Liver (tissue), 9 donors: ENCODE results near the gene ACTRT2. TPM values are rescaled to one million over a fixed set of nuclear protein-coding genes. Genes with fewer than 3 reads are reported as not detected.

ENCODE experiments used
- DNase-seq: peaks from one replicate; pipeline ENCODE4 v3.0.0-alpha.2; 2017; ENCODE audit warnings: low spot score
- H3K27ac ChIP-seq, 2 donors: one replicate each; pipeline ENCODE4 v1.7.0; 2013; ENCODE audit warnings: inconsistent platforms in 2 of 2, low read length in 2 of 2, control low read depth in 1 of 2, low read depth in 1 of 2, mild to moderate bottlenecking in 1 of 2
- H3K27me3 ChIP-seq, 4 donors: one replicate each; pipeline versions ENCODE4 v1.6.1 to v1.7.0; 2013; ENCODE audit warnings: low read length in 3 of 4, inconsistent platforms in 1 of 4, mild to moderate bottlenecking in 1 of 4, moderate library complexity in 1 of 4; ENCODE audit not compliant: control insufficient read depth in 4 of 4, insufficient read depth in 4 of 4
- H3K36me3 ChIP-seq, 4 donors: one replicate each; pipeline versions ENCODE4 v1.6.1 to v1.7.0; 2013; ENCODE audit warnings: low read length in 3 of 4, mild to moderate bottlenecking in 3 of 4, low read depth in 1 of 4, moderate library complexity in 1 of 4; ENCODE audit not compliant: control insufficient read depth in 4 of 4, insufficient read depth in 3 of 4
- H3K4me1 ChIP-seq, 4 donors: one replicate each; pipeline versions ENCODE4 v1.6.1 to v1.7.0; 2013; ENCODE audit warnings: low read length in 3 of 4, mild to moderate bottlenecking in 3 of 4, moderate library complexity in 1 of 4; ENCODE audit not compliant: control insufficient read depth in 4 of 4, insufficient read depth in 4 of 4
- H3K4me3 ChIP-seq, 3 donors: one replicate each; pipeline versions ENCODE4 v1.6.1 to v1.7.0; 2013; ENCODE audit warnings: low read length in 3 of 3, control low read depth in 1 of 3, low read depth in 1 of 3, mild to moderate bottlenecking in 1 of 3
- H3K9ac ChIP-seq, 2 donors: one replicate each; pipeline ENCODE4 v1.7.0; 2013; ENCODE audit warnings: low read length in 2 of 2, mild to moderate bottlenecking in 2 of 2, moderate library complexity in 2 of 2, control low read depth in 1 of 2, low read depth in 1 of 2
- H3K9me3 ChIP-seq, 4 donors: one replicate each; pipeline versions ENCODE4 v1.6.1 to v1.7.0; 2013; ENCODE audit warnings: low read length in 3 of 4; ENCODE audit not compliant: control insufficient read depth in 4 of 4
- ATF3 ChIP-seq: IDR thresholded peaks from 2 replicates; pipeline ENCODE4 v1.6.1; 2016; ENCODE audit warnings: antibody characterized with exemption
- CTCF ChIP-seq: fragments of 150-350 bp; IDR thresholded peaks from 2 replicates; pipeline ENCODE4 v1.5.1; 2017; ENCODE audit warnings: improper control_type of control experiment, low read depth, low read length; ENCODE audit not compliant: missing input control
- EGR1 ChIP-seq, 2 donors: IDR thresholded peaks; 2 replicates each; pipeline ENCODE4 v1.6.1; 2016 to 2018; ENCODE audit warnings: antibody characterized with exemption in 2 of 2, low read depth in 2 of 2
- FOXA1 ChIP-seq: IDR thresholded peaks from 2 replicates; pipeline ENCODE4 v1.6.1; 2016; ENCODE audit warnings: antibody characterized with exemption
- FOXA2 ChIP-seq: IDR thresholded peaks from 2 replicates; pipeline ENCODE4 v1.6.1; 2016; ENCODE audit warnings: antibody characterized with exemption
- GABPA ChIP-seq, 2 donors: IDR thresholded peaks in 1 of 2; conservative IDR thresholded peaks in 1 of 2; 2 replicates each; pipeline ENCODE4 v1.6.1; 2016; ENCODE audit warnings: antibody characterized with exemption in 2 of 2, mild to moderate bottlenecking in 1 of 2, moderate library complexity in 1 of 2
- HNF4A ChIP-seq, 2 donors: conservative IDR thresholded peaks; 2 replicates each; pipeline ENCODE4 v1.6.1; 2016; ENCODE audit warnings: antibody characterized with exemption in 2 of 2, mild to moderate bottlenecking in 2 of 2
- HNF4G ChIP-seq: IDR thresholded peaks from 2 replicates; pipeline ENCODE4 v1.6.1; 2016; ENCODE audit warnings: antibody characterized with exemption
- JUND ChIP-seq, 2 donors: IDR thresholded peaks; 2 replicates each; pipeline ENCODE4 v1.6.1; 2016; ENCODE audit warnings: antibody characterized with exemption in 2 of 2
- NR2F2 ChIP-seq: IDR thresholded peaks from 2 replicates; pipeline ENCODE4 v1.6.1; 2016; ENCODE audit warnings: antibody characterized with exemption
- RAD21 ChIP-seq, 2 donors: IDR thresholded peaks; 2 replicates each; pipeline ENCODE4 v1.6.1; 2016; ENCODE audit warnings: antibody characterized with exemption in 2 of 2, mild to moderate bottlenecking in 2 of 2
- REST ChIP-seq: IDR thresholded peaks from 2 replicates; pipeline ENCODE4 v1.6.1; 2016; ENCODE audit warnings: antibody characterized with exemption, mild to moderate bottlenecking
- RXRA ChIP-seq, 2 donors: IDR thresholded peaks; 2 replicates each; pipeline ENCODE4 v1.6.1; 2017 to 2018; ENCODE audit warnings: antibody characterized with exemption in 2 of 2, mild to moderate bottlenecking in 1 of 2
- SP1 ChIP-seq: IDR thresholded peaks from 2 replicates; pipeline ENCODE4 v1.6.1; 2018; ENCODE audit warnings: antibody characterized with exemption, mild to moderate bottlenecking
- TAF1 ChIP-seq: conservative IDR thresholded peaks from 2 replicates; pipeline ENCODE4 v1.6.1; 2016; ENCODE audit warnings: antibody characterized with exemption, mild to moderate bottlenecking
- YY1 ChIP-seq: IDR thresholded peaks from 2 replicates; pipeline ENCODE4 v1.6.1; 2016; ENCODE audit warnings: antibody characterized with exemption, mild to moderate bottlenecking
- ZBTB33 ChIP-seq: IDR thresholded peaks from 2 replicates; pipeline ENCODE4 v1.6.1; 2016; ENCODE audit warnings: antibody characterized with exemption
- WGBS: extraction: QIAGEN DNeasy Blood & Tissue Kit; methylation state at CpG from one replicate; pipeline ENCODE4 v1.1.7; 2013; 5-methylcytosine and 5-hydroxymethylcytosine counted together
- polyA plus RNA-seq, 2 donors: library from polyadenylated mRNA; stranded (reverse) in 1 of 2; unstranded in 1 of 2; fragments of 200-250 nt in 1 of 2; fragments of >200 nt in 1 of 2; fragmentation: Nextera tagmentation in 1 of 2; extraction: Ambion mirVana in 1 of 2; gene quantifications; one replicate each; pipeline versions ENCODE4 v1.2.1 to v1.2.3, GENCODE V29; 2013 to 2015
- total RNA-seq, 2 donors: library from RNA; depleted of rRNA; stranded (reverse); fragments of >200 nt; gene quantifications; one replicate each; pipeline ENCODE4 v1.2.3, GENCODE V29; 2014
- TF ChIP-seq, protein P1 (sequence below): IDR thresholded peaks from 2 replicates; pipeline ENCODE4 v1.6.1; 2016; ENCODE audit warnings: antibody characterized with exemption
- donor health status: healthy.
- donor health status: healthy.
- donor health status: healthy.
- donor health status: healthy.
- donor health status: healthy.

Gene ACTRT2
- total and polyA plus RNA-seq, 4 donors = not detected

DNA sequence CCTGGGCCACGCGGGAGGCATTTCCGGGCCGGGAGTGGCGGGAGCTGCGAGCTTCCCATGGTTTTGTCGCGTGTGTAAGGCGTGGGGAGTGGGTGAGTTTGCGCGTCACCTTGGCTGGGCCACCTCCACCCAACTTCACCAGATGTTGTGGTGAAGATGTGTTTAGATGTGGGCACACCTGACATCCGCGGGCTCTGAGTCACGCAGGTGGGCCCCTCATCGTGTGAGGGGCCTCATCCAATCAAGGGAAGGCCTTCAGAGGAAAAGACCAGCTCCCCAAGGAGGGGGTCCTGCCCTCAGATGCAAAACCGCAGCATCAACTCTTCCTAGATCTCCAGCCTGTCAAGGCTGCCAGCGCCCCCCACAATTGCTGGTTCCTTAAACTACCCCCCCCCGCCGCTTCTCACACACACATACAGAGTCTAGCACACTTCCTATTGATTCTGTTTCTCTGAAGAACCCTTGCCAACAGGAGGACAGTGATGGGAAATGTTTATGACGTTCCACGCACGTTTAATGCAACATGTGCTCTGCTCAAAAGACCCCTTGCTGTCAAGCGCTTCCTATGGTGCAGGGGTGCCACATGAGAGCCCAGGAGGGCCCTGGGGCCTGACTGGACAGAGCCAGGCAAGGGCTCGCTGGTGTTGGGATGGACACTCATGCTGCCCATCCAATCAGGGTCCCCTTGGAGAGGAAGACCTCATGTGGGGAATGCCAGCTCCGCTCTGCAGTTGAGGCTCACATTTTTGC is 11.9 kb downstream of the ACTRT2 start:
- no peak overlapping the region for H3K9ac ChIP-seq
- H3K36me3 ChIP-seq = no peaks in the 10 kb centered on the region
- H3K4me3 ChIP-seq = no peak overlapping the region
- H3K27me3 ChIP-seq = peaks cover 0 to 4% (median under 1%) of the 10 kb centered on the region in 4 donors
- WGBS = 82% methylated on average over 25 of the region's 25 CpGs
- no peak for DNase-seq
- no peaks in the 10 kb centered on the region for H3K9me3 ChIP-seq
- H3K27ac ChIP-seq = no peak overlapping the region
- no peaks in the 10 kb centered on the region for H3K4me1 ChIP-seq
- TF ChIP-seq ATF3 (no peak), CTCF (no peak), RAD21 (IDR thresholded peaks at IDR 0.05) (no peak), JUND (IDR thresholded peaks at IDR 0.05) (no peak), NR2F2 (no peak), REST (no peak), ZBTB33 (no peak), TAF1 (no peak), YY1 (no peak), FOXA1 (no peak), SP1 (no peak), EGR1 (IDR thresholded peaks at IDR 0.05; ENCODE audit: low read depth in 2 of 2) (no peak), RXRA (IDR thresholded peaks at IDR 0.05) (no peak), HNF4G (no peak), FOXA2 (no peak), GABPA (IDR thresholded peaks at IDR 0.05 in 1 of 2, conservative IDR thresholded peaks at IDR 0.05 in 1 of 2) (no peak), HNF4A (conservative IDR thresholded peaks at IDR 0.05) (no peak)
- TF ChIP-seq, protein P1, sequence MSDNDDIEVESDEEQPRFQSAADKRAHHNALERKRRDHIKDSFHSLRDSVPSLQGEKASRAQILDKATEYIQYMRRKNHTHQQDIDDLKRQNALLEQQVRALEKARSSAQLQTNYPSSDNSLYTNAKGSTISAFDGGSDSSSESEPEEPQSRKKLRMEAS = no peak
